B cell (primary cell): ENCODE data around the gene PRRT1.
A peak's percentile ranks its signal among the peaks of the same experiment; 100 is the strongest.

Experiments used
- CTCF ChIP-seq: fragments of 200-600 bp; IDR thresholded peaks from one replicate; pipeline ENCODE4 v1.8.0; 2022; ENCODE audit warnings: antibody characterized with exemption, mild to moderate bottlenecking
- EZH2 ChIP-seq: IDR thresholded peaks from 2 replicates; pipeline ENCODE4 v1.6.1; 2012; ENCODE audit warnings: borderline replicate concordance, low read depth, mild to moderate bottlenecking, moderate library complexity, low read length; ENCODE audit not compliant: insufficient read depth, poor library complexity, severe bottlenecking

- TF ChIP-seq CTCF, result peak; percentile 19
- TF ChIP-seq EZH2, result no peak
Measured at GRCh38 chr6:32194825-32195651, 43.3 kb upstream of the PRRT1 start.
